ENCODE measurements around the gene ZNF573.

GRCh38 chr19:37803249-37803840 lies 24.0 kb upstream of the ZNF573 start:
- TF ChIP-seq EP300 (IDR thresholded peaks at IDR 0.05) (no peak), POLR2A (IDR thresholded peaks at IDR 0.05) (no peak)
